Measurements from ENCODE around the gene DGKI.

Gene DGKI

DNA sequence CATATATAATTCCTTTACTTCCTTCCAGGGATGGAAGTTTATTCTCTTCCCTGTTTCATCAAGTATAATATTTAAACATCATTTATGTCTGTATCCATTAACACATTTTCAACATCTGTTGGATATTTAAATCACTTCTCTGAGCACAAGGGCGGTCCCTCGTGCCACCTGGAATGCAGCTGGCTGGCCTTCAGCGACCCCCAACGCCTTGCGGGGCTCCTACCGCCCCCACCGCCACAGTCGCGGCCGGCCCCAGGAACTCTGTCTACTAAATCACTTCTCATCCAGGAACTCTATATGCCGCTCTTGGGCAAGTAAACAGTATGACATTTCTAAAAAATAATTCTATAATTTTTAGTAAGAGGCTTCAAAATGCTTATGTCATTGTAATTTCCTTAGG lies 282.1 kb downstream of the DGKI start:
- no peak overlapping the region for H3K4me3 ChIP-seq (ENCODE audit: low read depth, low read length)
- TF ChIP-seq CTCF (IDR thresholded peaks at IDR 0.05; ENCODE audit: low read depth, low read length), result no peak
- in situ Hi-C loops (cut with HindIII; ENCODE audit: low sequenced_read_pairs), result no loop called here
- DNase-seq (ENCODE audit: low read depth, low spot score), result no peak

DNA sequence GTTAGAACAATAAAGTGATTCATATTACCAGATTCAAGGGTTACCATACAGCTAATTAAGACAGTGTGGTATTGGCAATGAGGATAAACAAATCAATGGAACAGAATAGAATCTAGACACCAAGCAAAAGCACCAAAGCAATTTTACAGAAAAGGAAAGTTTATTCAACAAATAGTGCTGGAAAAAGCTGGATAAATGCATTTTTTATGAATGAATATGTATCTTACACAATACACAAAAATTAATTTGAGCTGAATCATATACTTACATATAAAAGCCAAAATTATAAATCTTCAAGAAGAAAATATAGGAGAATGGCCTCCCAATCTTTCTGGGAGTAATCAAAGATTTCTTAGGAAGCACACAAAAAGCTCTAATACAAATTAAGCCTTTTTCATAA lies 282.8 kb downstream of the DGKI start:
- no peak overlapping the region for H3K4me3 ChIP-seq (ENCODE audit: low read depth, low read length)
- DNase-seq (ENCODE audit: low read depth, low spot score), result no peak
- in situ Hi-C loops (cut with HindIII; ENCODE audit: low sequenced_read_pairs), result no loop called here
- no peak for TF ChIP-seq CTCF (IDR thresholded peaks at IDR 0.05; ENCODE audit: low read depth, low read length)

- TF ChIP-seq CTCF (IDR thresholded peaks at IDR 0.05; ENCODE audit: low read depth, low read length), result no peak
- in situ Hi-C loops (cut with HindIII; ENCODE audit: low sequenced_read_pairs), result no loop called here
- H3K4me3 ChIP-seq (ENCODE audit: low read depth, low read length), result no peak overlapping the region
- no peak for DNase-seq (ENCODE audit: low read depth, low spot score)
Observed at GRCh38 chr7:137547485-137547884, 299.3 kb downstream of the DGKI start.

GRCh38 chr7:137546671-137547070 lies 300.1 kb downstream of the DGKI start:
- H3K4me3 ChIP-seq (ENCODE audit: low read depth, low read length), result no peak overlapping the region
- TF ChIP-seq CTCF (IDR thresholded peaks at IDR 0.05; ENCODE audit: low read depth, low read length), result no peak
- peak; percentile 24 for DNase-seq (ENCODE audit: low read depth, low spot score)
- in situ Hi-C loops (cut with HindIII; ENCODE audit: low sequenced_read_pairs), result no loop called here

GRCh38 chr7:137546009-137546408 lies 300.8 kb downstream of the DGKI start:
- in situ Hi-C loops (cut with HindIII; ENCODE audit: low sequenced_read_pairs), result no loop called here
- TF ChIP-seq CTCF (IDR thresholded peaks at IDR 0.05; ENCODE audit: low read depth, low read length), result no peak
- no peak overlapping the region for H3K4me3 ChIP-seq (ENCODE audit: low read depth, low read length)
- DNase-seq (ENCODE audit: low read depth, low spot score), result no peak

GRCh38 chr7:137545059-137545716 lies 301.6 kb downstream of the DGKI start:
- TF ChIP-seq CTCF (IDR thresholded peaks at IDR 0.05; ENCODE audit: low read depth, low read length), result no peak
- in situ Hi-C loops (cut with HindIII; ENCODE audit: low sequenced_read_pairs), result no loop called here
- no peak for DNase-seq (ENCODE audit: low read depth, low spot score)
- H3K4me3 ChIP-seq (ENCODE audit: low read depth, low read length), result no peak overlapping the region

Data from astrocyte of the spinal cord (primary cell).